HFFc6 (cell line): ENCODE results near the gene EPB41L2. TPM values are rescaled to one million over a fixed set of nuclear protein-coding genes. Genes with fewer than 3 reads are reported as not detected.

Experiments used
- DNase-seq: peaks from one replicate; pipeline ENCODE4 v3.0.0-alpha.2; 2018
- H3K27ac Mint-ChIP-seq: 2 replicates; pipeline ENCODE4 v1.8.0; 2020; ENCODE audit warnings: mild to moderate bottlenecking, mixed read lengths
- H3K27me3 Mint-ChIP-seq: 2 replicates; pipeline ENCODE4 v1.8.0; 2021; ENCODE audit warnings: mild to moderate bottlenecking, moderate library complexity, mixed read lengths; ENCODE audit not compliant: insufficient read depth
- H3K36me3 Mint-ChIP-seq: 2 replicates; pipeline ENCODE4 v1.8.0; 2021; ENCODE audit warnings: low read depth, mixed read lengths
- H3K4me1 Mint-ChIP-seq: 2 replicates; pipeline ENCODE4 v1.8.0; 2020; ENCODE audit warnings: low read depth, mixed read lengths
- H3K4me3 Mint-ChIP-seq: 2 replicates; pipeline ENCODE4 v1.8.0; 2020; ENCODE audit warnings: mild to moderate bottlenecking, moderate library complexity, mixed read lengths
- H3K9me3 Mint-ChIP-seq: 2 replicates; pipeline ENCODE4 v1.8.0; 2020; ENCODE audit warnings: mild to moderate bottlenecking, mixed read lengths
- CTCF ChIP-seq: fragments of 200-600 bp; sonication (generic); IDR thresholded peaks from 2 replicates; pipeline ENCODE4 v1.5.0; 2021; ENCODE audit warnings: antibody characterized with exemption, mild to moderate bottlenecking
- total RNA-seq, 6 experiments: library from RNA; stranded (reverse); fragmentation: NEBNext Ultra II Directional; extraction: Animal tissue kit (Norgen Biotek cat#: 25700); gene quantifications; 2 replicates in 1 of 6; 3 replicates in 5 of 6; pipeline ENCODE4 v1.2.3, GENCODE V29; 2021

Gene EPB41L2
- total RNA-seq, 6 experiments from 2014 or later = 39.3 to 73.8 (median 60.7) TPM

DNA sequence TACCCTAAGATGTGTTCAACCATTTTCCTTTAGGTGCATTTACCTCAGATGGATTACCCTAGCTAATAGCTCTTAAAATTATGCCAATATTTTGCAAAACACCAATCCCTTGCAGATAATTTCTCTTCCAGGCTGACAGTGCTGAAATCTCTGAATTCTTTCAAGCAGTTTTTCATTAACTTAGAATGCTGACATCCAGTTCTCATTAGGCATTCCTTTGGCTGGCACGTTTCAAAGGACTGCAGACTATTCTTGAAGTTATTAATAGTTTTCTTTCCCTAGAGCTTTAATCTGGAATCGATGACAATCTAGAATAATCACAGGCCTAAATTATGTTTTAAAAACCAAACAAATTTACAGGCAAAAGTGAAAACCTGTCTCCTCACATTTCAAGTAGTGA, 167.5 kb downstream of the EPB41L2 start:
- no peaks in the 10 kb centered on the region for H3K27me3 Mint-ChIP-seq
- H3K27ac Mint-ChIP-seq = no peak overlapping the region
- H3K36me3 Mint-ChIP-seq = no peaks in the 10 kb centered on the region
- H3K9me3 Mint-ChIP-seq = no peaks in the 10 kb centered on the region
- H3K4me3 Mint-ChIP-seq = no peak overlapping the region
- no peak for DNase-seq
- peaks cover 10% of the 10 kb centered on the region for H3K4me1 Mint-ChIP-seq
- TF ChIP-seq CTCF = no peak

GRCh38 chr6:130893766-130894165, 169.3 kb downstream of the EPB41L2 start:
- H3K4me3 Mint-ChIP-seq = no peak overlapping the region
- no peaks in the 10 kb centered on the region for H3K9me3 Mint-ChIP-seq
- no peak overlapping the region for H3K27ac Mint-ChIP-seq
- no peaks in the 10 kb centered on the region for H3K27me3 Mint-ChIP-seq
- DNase-seq = no peak
- H3K36me3 Mint-ChIP-seq = no peaks in the 10 kb centered on the region
- no peak for TF ChIP-seq CTCF
- H3K4me1 Mint-ChIP-seq = peaks cover 12% of the 10 kb centered on the region

DNA sequence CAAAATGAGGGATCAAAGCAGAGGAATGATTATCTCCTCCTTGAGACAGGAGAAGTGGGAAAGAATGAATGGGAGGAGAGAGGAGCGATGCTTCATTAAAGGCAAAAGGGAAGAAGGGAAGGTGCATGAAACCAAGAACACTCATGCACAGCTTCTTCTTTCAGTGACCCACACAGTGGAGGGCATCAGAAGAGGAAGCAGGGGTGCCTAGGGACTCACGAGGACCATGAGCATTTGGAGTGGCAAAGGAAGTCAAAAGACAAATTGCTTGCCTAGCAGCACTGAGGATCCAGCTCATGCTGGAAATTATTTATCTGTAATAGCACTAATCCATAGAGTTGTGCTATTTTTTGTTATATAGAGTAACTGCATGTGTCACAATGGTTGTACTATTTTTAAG, 169.8 kb downstream of the EPB41L2 start:
- Mint-ChIP-seq H3K27me3 (no peaks in the 10 kb centered on the region), H3K27ac (no peak overlapping the region), H3K4me1 (peaks cover 12% of the 10 kb centered on the region)

DNA sequence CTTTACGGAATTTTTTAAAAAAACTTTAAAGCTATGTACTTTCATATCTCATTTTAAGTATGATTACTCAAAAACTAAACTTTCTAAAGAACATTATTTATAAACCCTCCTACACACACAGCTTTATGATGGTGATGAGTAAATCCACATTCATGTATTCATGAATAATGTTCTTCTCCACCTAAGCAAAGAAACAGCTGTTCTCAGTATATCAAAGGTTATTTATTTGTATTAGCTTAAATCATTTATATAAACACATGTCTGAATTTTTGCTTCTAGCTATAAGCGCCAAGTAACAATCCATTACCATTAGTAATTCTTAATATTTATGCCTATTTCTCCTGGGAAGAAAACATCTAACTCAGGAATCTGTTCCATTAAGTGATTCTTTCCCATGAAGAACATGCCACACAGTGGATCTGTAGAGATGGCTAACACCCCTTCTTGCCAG, 172.5 kb downstream of the EPB41L2 start:
- no peak overlapping the region for H3K4me3 Mint-ChIP-seq
- H3K9me3 Mint-ChIP-seq = no peaks in the 10 kb centered on the region
- DNase-seq = peak; percentile 30
- no peak for TF ChIP-seq CTCF
- no peak overlapping the region for H3K27ac Mint-ChIP-seq
- H3K36me3 Mint-ChIP-seq = no peaks in the 10 kb centered on the region
- no peaks in the 10 kb centered on the region for H3K27me3 Mint-ChIP-seq
- peaks cover 12% of the 10 kb centered on the region for H3K4me1 Mint-ChIP-seq

More for the DNA sequence above, 169.8 kb downstream of the EPB41L2 start:
- DNase-seq = no peak
- no peak for TF ChIP-seq CTCF
- Mint-ChIP-seq H3K36me3 (no peaks in the 10 kb centered on the region), H3K9me3 (no peaks in the 10 kb centered on the region), H3K4me3 (no peak overlapping the region)

DNA sequence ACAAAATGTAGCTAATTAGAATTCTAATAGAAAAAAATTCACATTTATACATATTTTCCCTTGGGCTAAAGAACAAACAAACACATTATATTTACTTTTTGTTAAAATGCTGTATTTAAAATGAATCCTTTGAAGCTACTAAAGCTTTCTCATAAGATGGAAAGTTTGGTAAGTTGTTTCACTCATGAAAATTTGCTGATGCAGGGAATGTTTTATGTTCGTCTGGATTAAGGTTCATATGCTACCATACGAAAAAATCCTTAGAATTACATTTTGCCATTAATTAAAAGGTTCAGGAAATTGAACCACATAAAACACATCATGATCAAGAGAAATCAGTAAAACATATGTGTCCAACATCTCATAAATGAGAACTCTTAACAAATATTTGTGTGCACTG, 173.6 kb downstream of the EPB41L2 start:
- no peak overlapping the region for H3K27ac Mint-ChIP-seq
- TF ChIP-seq CTCF = no peak
- no peaks in the 10 kb centered on the region for H3K36me3 Mint-ChIP-seq
- no peaks in the 10 kb centered on the region for H3K9me3 Mint-ChIP-seq
- H3K4me1 Mint-ChIP-seq = peaks cover 12% of the 10 kb centered on the region
- DNase-seq = no peak
- H3K27me3 Mint-ChIP-seq = no peaks in the 10 kb centered on the region
- H3K4me3 Mint-ChIP-seq = no peak overlapping the region

DNA sequence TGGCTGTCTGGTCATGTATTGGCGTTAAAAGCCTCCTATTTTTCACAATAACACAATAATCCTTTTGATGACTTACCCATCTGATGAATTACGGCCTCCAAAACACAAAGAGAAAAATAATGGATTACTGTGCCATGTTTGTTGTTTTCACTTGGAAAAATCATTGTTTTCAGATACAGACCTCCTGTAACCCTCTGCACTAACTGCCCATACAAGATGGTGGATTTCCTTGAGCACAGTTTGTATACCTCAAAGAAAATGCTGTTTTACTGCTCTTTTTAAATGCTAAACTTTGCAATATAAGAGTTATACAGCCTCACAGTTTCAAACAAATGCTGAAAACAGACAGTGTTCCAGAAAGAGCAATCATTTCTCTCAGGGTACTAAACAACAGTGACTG, 174.8 kb downstream of the EPB41L2 start:
- H3K4me3 Mint-ChIP-seq = no peak overlapping the region
- H3K27me3 Mint-ChIP-seq = no peaks in the 10 kb centered on the region
- H3K36me3 Mint-ChIP-seq = no peaks in the 10 kb centered on the region
- DNase-seq = no peak
- H3K4me1 Mint-ChIP-seq = peaks cover 12% of the 10 kb centered on the region
- no peak for TF ChIP-seq CTCF
- no peak overlapping the region for H3K27ac Mint-ChIP-seq
- no peaks in the 10 kb centered on the region for H3K9me3 Mint-ChIP-seq
